MM.1S (cell line): ENCODE results near the gene PSMC3IP.
"Not testable (repeated sequence)": the region's sequence is repeated elsewhere in the genome, so short reads cannot be mapped to it uniquely, and the experiment has no call there.

Experiments used
- DNase-seq: peaks from one replicate; pipeline ENCODE4 v3.0.0-alpha.2; 2015
- H2AFZ ChIP-seq: fragments of 300-600 bp; sonication (generic); 2 replicates; pipeline ENCODE4 v1.6.0; 2016; ENCODE audit warnings: antibody characterized with exemption, low read length
- H3F3A ChIP-seq: fragments of 300-600 bp; sonication (generic); 2 replicates; pipeline ENCODE4 v1.6.1; 2016; ENCODE audit warnings: mild to moderate bottlenecking, antibody characterized with exemption, low read length, moderate library complexity, mixed read lengths; ENCODE audit not compliant: insufficient read depth
- H3K27ac ChIP-seq: fragments of 300-600 bp; sonication (generic); 2 replicates; pipeline ENCODE4 v1.5.1; 2016; ENCODE audit warnings: mild to moderate bottlenecking, low read length
- H3K27me3 ChIP-seq: fragments of 300-600 bp; sonication (generic); replicated peaks from 2 replicates; pipeline ENCODE4 v1.6.0; 2016; ENCODE audit warnings: low read length; ENCODE audit not compliant: insufficient read depth
- H3K36me3 ChIP-seq: fragments of 300-600 bp; sonication (generic); replicated peaks from 2 replicates; pipeline ENCODE4 v1.6.1; 2016; ENCODE audit warnings: mild to moderate bottlenecking, low read length, mixed read lengths; ENCODE audit not compliant: insufficient read depth
- H3K4me1 ChIP-seq: fragments of 300-600 bp; sonication (generic); 2 replicates; pipeline ENCODE4 v1.6.1; 2016; ENCODE audit warnings: low read length, mixed read lengths
- H3K4me2 ChIP-seq: fragments of 300-600 bp; sonication (generic); 2 replicates; pipeline ENCODE4 v1.6.0; 2016; ENCODE audit warnings: low read depth, low read length
- H3K4me3 ChIP-seq: fragments of 300-600 bp; sonication (generic); 2 replicates; pipeline ENCODE4 v1.5.1; 2016; ENCODE audit warnings: low read length, mixed read lengths
- H3K79me2 ChIP-seq: fragments of 300-600 bp; sonication (generic); 2 replicates; pipeline ENCODE4 v1.6.1; 2016; ENCODE audit warnings: mixed run types, low read length, mixed read lengths
- H3K9ac ChIP-seq: fragments of 300-600 bp; sonication (generic); 2 replicates; pipeline ENCODE4 v1.6.1; 2016; ENCODE audit warnings: low read length, mixed read lengths
- H3K9me2 ChIP-seq: fragments of 300-600 bp; sonication (generic); replicated peaks from 2 replicates; pipeline ENCODE4 v1.6.1; 2016; ENCODE audit warnings: mild to moderate bottlenecking, low read length, mixed read lengths; ENCODE audit not compliant: insufficient read depth
- H3K9me3 ChIP-seq: fragments of 300-600 bp; sonication (generic); replicated peaks from 2 replicates; pipeline ENCODE4 v1.6.1; 2016; ENCODE audit warnings: mild to moderate bottlenecking, low read length, mixed read lengths; ENCODE audit not compliant: insufficient read depth
- H4K20me1 ChIP-seq: fragments of 300-600 bp; sonication (generic); 2 replicates; pipeline ENCODE4 v1.6.1; 2016; ENCODE audit warnings: mild to moderate bottlenecking, low read length, moderate library complexity, mixed read lengths; ENCODE audit not compliant: insufficient read depth
- EZH2 ChIP-seq: fragments of 300-600 bp; sonication (generic); optimal IDR thresholded peaks from 2 replicates; pipeline ENCODE3; 2017; ENCODE audit warnings: low read depth, mild to moderate bottlenecking, antibody characterized with exemption, low read length, mixed read lengths
- EZH2phosphoT487 ChIP-seq: fragments of 300-600 bp; sonication (generic); IDR thresholded peaks from 2 replicates; pipeline ENCODE4 v1.6.1; 2018; ENCODE audit warnings: antibody characterized with exemption, low read length
- TF ChIP-seq, protein P1 (sequence below): fragments of 300-600 bp; sonication (generic); IDR thresholded peaks from 2 replicates; pipeline ENCODE4 v1.5.1; 2016; ENCODE audit warnings: antibody characterized with exemption, low read length, mixed read lengths

The PSMC3IP gene

DNA sequence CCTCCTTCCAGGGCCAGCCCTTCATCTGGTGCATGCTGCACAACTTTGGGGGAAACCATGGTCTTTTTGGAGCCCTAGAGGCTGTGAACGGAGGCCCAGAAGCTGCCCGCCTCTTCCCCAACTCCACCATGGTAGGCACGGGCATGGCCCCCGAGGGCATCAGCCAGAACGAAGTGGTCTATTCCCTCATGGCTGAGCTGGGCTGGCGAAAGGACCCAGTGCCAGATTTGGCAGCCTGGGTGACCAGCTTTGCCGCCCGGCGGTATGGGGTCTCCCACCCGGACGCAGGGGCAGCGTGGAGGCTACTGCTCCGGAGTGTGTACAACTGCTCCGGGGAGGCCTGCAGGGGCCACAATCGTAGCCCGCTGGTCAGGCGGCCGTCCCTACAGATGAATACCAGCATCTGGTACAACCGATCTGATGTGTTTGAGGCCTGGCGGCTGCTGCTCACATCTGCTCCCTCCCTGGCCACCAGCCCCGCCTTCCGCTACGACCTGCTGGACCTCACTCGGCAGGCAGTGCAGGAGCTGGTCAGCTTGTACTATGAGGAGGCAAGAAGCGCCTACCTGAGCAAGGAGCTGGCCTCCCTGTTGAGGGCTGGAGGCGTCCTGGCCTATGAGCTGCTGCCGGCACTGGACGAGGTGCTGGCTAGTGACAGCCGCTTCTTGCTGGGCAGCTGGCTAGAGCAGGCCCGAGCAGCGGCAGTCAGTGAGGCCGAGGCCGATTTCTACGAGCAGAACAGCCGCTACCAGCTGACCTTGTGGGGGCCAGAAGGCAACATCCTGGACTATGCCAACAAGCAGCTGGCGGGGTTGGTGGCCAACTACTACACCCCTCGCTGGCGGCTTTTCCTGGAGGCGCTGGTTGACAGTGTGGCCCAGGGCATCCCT is 34.1 kb downstream of the PSMC3IP start:
- no peak for DNase-seq
- H3K4me1 ChIP-seq: no peaks in the 10 kb centered on the region
- H2AFZ ChIP-seq: no peak overlapping the region
- H3K9me2 ChIP-seq: no peaks in the 10 kb centered on the region
- H3K27me3 ChIP-seq: no peaks in the 10 kb centered on the region
- no peak overlapping the region for H3K27ac ChIP-seq
- TF ChIP-seq, protein P1, sequence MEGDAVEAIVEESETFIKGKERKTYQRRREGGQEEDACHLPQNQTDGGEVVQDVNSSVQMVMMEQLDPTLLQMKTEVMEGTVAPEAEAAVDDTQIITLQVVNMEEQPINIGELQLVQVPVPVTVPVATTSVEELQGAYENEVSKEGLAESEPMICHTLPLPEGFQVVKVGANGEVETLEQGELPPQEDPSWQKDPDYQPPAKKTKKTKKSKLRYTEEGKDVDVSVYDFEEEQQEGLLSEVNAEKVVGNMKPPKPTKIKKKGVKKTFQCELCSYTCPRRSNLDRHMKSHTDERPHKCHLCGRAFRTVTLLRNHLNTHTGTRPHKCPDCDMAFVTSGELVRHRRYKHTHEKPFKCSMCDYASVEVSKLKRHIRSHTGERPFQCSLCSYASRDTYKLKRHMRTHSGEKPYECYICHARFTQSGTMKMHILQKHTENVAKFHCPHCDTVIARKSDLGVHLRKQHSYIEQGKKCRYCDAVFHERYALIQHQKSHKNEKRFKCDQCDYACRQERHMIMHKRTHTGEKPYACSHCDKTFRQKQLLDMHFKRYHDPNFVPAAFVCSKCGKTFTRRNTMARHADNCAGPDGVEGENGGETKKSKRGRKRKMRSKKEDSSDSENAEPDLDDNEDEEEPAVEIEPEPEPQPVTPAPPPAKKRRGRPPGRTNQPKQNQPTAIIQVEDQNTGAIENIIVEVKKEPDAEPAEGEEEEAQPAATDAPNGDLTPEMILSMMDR: no peak
- no peak for TF ChIP-seq EZH2phosphoT487
- no peak for TF ChIP-seq EZH2
- H3K9ac ChIP-seq: no peak overlapping the region
- no peak overlapping the region for H3K4me3 ChIP-seq
- no peaks in the 10 kb centered on the region for H4K20me1 ChIP-seq
- H3K9me3 ChIP-seq: no peaks in the 10 kb centered on the region
- no peaks in the 10 kb centered on the region for H3K79me2 ChIP-seq
- no peaks in the 10 kb centered on the region for H3F3A ChIP-seq
- no peaks in the 10 kb centered on the region for H3K36me3 ChIP-seq
- H3K4me2 ChIP-seq: no peak overlapping the region

DNA sequence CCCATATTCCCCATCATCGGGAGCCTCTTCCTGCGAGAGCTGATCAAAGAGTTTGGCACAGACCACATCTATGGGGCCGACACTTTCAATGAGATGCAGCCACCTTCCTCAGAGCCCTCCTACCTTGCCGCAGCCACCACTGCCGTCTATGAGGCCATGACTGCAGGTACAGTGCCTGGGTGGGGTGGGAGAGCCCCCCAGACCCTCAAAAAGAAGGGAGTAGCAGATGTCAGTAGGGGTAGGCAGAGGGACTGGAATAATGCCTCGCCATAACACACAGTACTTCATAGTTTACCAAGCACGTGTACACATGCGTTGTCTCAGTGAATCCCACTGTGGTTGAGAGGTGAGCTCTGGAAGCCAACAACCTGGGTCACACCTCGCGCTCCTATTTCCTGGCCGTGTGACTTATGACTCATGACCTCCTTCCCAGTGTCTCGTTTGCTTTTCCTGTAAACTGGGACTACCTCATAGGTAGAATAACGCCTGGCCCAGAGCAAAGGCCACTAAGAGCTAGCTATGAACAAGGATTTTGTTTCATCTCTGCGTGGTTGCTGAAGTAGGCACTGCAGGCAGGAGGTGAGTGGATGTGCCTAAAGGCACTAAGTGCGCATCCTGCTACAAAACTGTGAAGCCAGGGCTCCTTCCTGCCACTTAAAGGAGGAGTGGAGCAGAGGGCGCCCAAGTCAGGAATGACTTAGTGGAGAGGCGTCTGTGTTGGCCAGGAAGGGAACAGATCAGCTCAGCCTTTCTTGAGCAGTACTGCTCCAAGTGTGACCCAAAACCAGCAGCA is 36.3 kb downstream of the PSMC3IP start:
- H3K4me3 ChIP-seq: no peak overlapping the region
- H3K4me2 ChIP-seq: no peak overlapping the region
- H3K27ac ChIP-seq: no peak overlapping the region

DNA sequence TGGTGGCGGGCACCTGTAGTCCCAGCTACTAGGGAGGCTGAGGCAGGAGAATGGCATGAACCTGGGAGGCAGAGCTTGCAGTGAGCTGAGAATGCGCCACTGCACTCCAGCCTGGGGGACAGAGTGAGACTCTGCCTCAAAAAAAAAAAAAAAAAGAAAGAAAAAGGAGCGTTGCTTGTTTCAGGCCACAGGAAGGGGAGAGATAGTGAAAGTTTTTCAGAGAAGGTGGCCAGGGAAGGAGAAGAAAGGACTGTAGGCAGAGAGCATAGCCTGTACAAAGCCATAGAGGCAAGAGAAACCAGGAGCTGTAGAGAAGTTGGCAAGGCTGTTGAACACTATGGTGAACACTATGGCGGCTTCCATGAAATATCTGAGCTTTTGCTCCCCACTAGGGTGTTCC is 37.0 kb downstream of the PSMC3IP start:
- not testable (repeated sequence) for H3K9me2 ChIP-seq, H3K27ac ChIP-seq, H3K4me2 ChIP-seq, DNase-seq, H3K4me1 ChIP-seq, H3F3A ChIP-seq, H3K9me3 ChIP-seq, H2AFZ ChIP-seq, H3K9ac ChIP-seq, H3K27me3 ChIP-seq, H4K20me1 ChIP-seq, H3K36me3 ChIP-seq, H3K4me3 ChIP-seq
- peaks cover 14% of the 10 kb centered on the region for H3K79me2 ChIP-seq

More for the DNA sequence above, 36.3 kb downstream of the PSMC3IP start:
- Histone ChIP-seq H3K4me1 (peaks cover 6% of the 10 kb centered on the region; the same call in 1 of the 2 replicates), H4K20me1 (no peaks in the 10 kb centered on the region), H2AFZ (no peak overlapping the region), H3K79me2 (peaks cover 11% of the 10 kb centered on the region), H3F3A (peaks cover 5% of the 10 kb centered on the region; the same call in 1 of the 2 replicates), H3K9me3 (no peaks in the 10 kb centered on the region), H3K27me3 (no peaks in the 10 kb centered on the region), H3K9me2 (no peaks in the 10 kb centered on the region), H3K9ac (no peak overlapping the region), H3K36me3 (no peaks in the 10 kb centered on the region)
- TF ChIP-seq EZH2: no peak
- TF ChIP-seq, protein P1: no peak
- TF ChIP-seq EZH2phosphoT487: no peak
- DNase-seq: no peak
